Measurements from ENCODE around the gene CYP4F2.
"Not testable (repeated sequence)": the region's sequence is repeated elsewhere in the genome, so short reads cannot be mapped to it uniquely, and the experiment has no call there.

- not testable (repeated sequence) for TF ChIP-seq JUN (IDR thresholded peaks at IDR 0.05; ENCODE audit: low read depth, low read length); EP300 (IDR thresholded peaks at IDR 0.05; ENCODE audit: borderline replicate concordance in 1 of 2, low read depth in 2 of 2, low read length in 2 of 2); POLR2A (IDR thresholded peaks at IDR 0.05; ENCODE audit: control extremely low read depth in 1 of 2, low read depth in 2 of 2, low read length in 2 of 2); CTCF (IDR thresholded peaks at IDR 0.05; ENCODE audit: control extremely low read depth in 1 of 3, insufficient read depth in 1 of 3, low read depth in 1 of 3, low read length in 3 of 3); EZH2 (IDR thresholded peaks at IDR 0.05; ENCODE audit: low read depth, low read length, severe bottlenecking); TAF7 (optimal IDR thresholded peaks at IDR 0.05; ENCODE audit: borderline replicate concordance, low read depth, low read length); POLR2AphosphoS5 (IDR thresholded peaks at IDR 0.05; ENCODE audit: low read depth, low read length); RFX5 (IDR thresholded peaks at IDR 0.05; ENCODE audit: borderline replicate concordance, low read depth, low read length); JUND (IDR thresholded peaks at IDR 0.05; ENCODE audit: low read length); SIRT6 (IDR thresholded peaks at IDR 0.05; ENCODE audit: low read length); KDM5A (IDR thresholded peaks at IDR 0.05; ENCODE audit: low read length); SUZ12 (IDR thresholded peaks at IDR 0.05; ENCODE audit: low read length); TAF1 (IDR thresholded peaks at IDR 0.05; ENCODE audit: low read depth, low read length)
Measured at GRCh38 chr19:15873771-15874170, 24.1 kb downstream of the CYP4F2 start.

Measured in H1 (cell line).